Mesendoderm (in vitro differentiated cells): ENCODE measurements around the gene FAM25G.
A peak's percentile ranks its signal among the peaks of the same experiment; 100 is the strongest.

Experiments used
- DNase-seq: peaks from one replicate; pipeline ENCODE4 v3.0.0; 2013
- H2AK5ac ChIP-seq: 2 replicates; pipeline ENCODE4 v1.6.1; 2013; ENCODE audit warnings: low read length, inconsistent platforms
- H2BK120ac ChIP-seq: 2 replicates; pipeline ENCODE4 v1.6.1; 2013; ENCODE audit warnings: low read depth, mild to moderate bottlenecking, low read length, moderate library complexity, mixed read lengths
- H2BK15ac ChIP-seq: replicated peaks from 2 replicates; pipeline ENCODE4 v1.6.1; 2013; ENCODE audit warnings: low read depth, mild to moderate bottlenecking, moderate library complexity
- H2BK5ac ChIP-seq: 2 replicates; pipeline ENCODE4 v1.6.1; 2013; ENCODE audit warnings: low read length, inconsistent platforms
- H3K18ac ChIP-seq: 2 replicates; pipeline ENCODE4 v1.6.1; 2013; ENCODE audit warnings: mild to moderate bottlenecking, low read length, mixed read lengths
- H3K23ac ChIP-seq: one replicate; pipeline ENCODE4 v1.6.1; 2013; ENCODE audit warnings: low read length
- H3K27ac ChIP-seq: 2 replicates; pipeline ENCODE4 v1.5.1; 2013; ENCODE audit warnings: low read depth, mild to moderate bottlenecking, inconsistent platforms, low read length, moderate library complexity
- H3K27me3 ChIP-seq: 2 replicates; pipeline ENCODE4 v1.6.1; 2013; ENCODE audit warnings: low read length, control low read depth, mild to moderate bottlenecking, inconsistent platforms; ENCODE audit not compliant: insufficient read depth, poor library complexity
- H3K36me3 ChIP-seq: 2 replicates; pipeline ENCODE4 v1.6.1; 2013; ENCODE audit warnings: low read length, inconsistent platforms; ENCODE audit not compliant: control insufficient read depth, insufficient read depth
- H3K4ac ChIP-seq: one replicate; pipeline ENCODE4 v1.6.1; 2013; ENCODE audit warnings: low read depth, mild to moderate bottlenecking, low read length, moderate library complexity
- H3K4me1 ChIP-seq: 2 replicates; pipeline ENCODE4 v1.6.1; 2013; ENCODE audit warnings: low read depth, low read length, inconsistent platforms; ENCODE audit not compliant: control insufficient read depth
- H3K4me2 ChIP-seq: 2 replicates; pipeline ENCODE4 v1.6.1; 2013; ENCODE audit warnings: low read length
- H3K4me3 ChIP-seq: 2 replicates; pipeline ENCODE4 v1.5.1; 2013; ENCODE audit warnings: mild to moderate bottlenecking, low read length
- H3K56ac ChIP-seq: one replicate; pipeline ENCODE4 v1.6.1; 2013; ENCODE audit warnings: low read length
- H3K79me1 ChIP-seq: 2 replicates; pipeline ENCODE4 v1.6.1; 2013; ENCODE audit warnings: low read length, inconsistent platforms
- H3K79me2 ChIP-seq: 2 replicates; pipeline ENCODE4 v1.6.1; 2013; ENCODE audit warnings: mild to moderate bottlenecking, low read length; ENCODE audit not compliant: control insufficient read depth, insufficient read depth
- H3K9ac ChIP-seq: 2 replicates; pipeline ENCODE4 v1.6.1; 2013; ENCODE audit warnings: low read length, inconsistent platforms
- H4K5ac ChIP-seq: one replicate; pipeline ENCODE4 v1.6.1; 2013; ENCODE audit warnings: low read length
- H4K8ac ChIP-seq: one replicate; pipeline ENCODE4 v1.6.1; 2013; ENCODE audit warnings: low read depth, mild to moderate bottlenecking, control low read depth, low read length, moderate library complexity
- WGBS: extraction: QIAGEN DNeasy Blood & Tissue Kit; methylation state at CpG from one replicate; pipeline ENCODE4 v1.1.7; 2013; ENCODE audit warnings: low lambda C conversion rate, missing lambda C conversion rate; ENCODE audit not compliant: insufficient coverage; ENCODE audit errors: extremely low coverage; 5-methylcytosine and 5-hydroxymethylcytosine counted together

FAM25G gene

DNA sequence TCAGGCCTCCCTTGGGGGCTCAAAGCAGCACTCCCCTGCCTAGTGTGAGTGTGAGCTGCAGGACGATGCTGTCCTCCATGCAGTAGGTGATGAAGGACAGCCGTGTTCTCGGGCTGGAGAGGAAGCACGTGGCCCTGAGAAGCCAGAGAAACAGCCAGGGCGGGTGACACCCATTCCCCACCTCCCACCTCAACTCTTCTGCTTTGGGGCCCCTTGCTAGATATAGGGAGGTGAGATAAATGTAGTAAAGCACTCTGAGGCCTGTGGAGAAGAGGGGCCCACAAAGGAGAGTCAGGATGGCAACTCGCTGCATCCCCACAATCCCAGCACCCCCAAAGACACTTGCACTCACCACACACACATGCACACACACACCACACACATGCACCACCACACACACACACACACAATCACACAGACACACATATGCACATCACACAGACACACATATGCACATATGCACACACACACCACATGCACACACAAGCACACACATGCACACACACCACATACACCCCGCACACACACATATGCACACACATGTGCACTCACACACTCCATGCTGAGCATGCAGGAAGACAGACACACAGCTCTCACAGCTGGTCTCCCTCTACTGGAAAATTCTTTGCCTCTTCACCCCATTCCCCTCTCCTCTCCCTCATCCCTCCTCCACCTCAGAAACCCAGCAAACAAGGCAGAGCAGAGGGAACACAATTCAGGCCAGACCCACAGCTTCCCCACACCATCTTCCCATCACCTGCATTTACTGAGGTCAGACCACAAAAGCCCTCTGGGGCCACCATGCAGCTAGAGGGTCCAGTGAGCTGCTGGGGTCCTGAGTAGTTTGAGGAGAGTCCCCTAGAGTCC lies 38.1 kb downstream of the FAM25G start:
- no peaks in the 10 kb centered on the region for H3K79me1 ChIP-seq
- H3K4me1 ChIP-seq, result no peaks in the 10 kb centered on the region
- H3K4me2 ChIP-seq, result no peak overlapping the region
- no CpG with 5 or more reads among the region's 7 CpGs for WGBS
- no peak overlapping the region for H2BK120ac ChIP-seq
- no peak overlapping the region for H3K9ac ChIP-seq
- H4K5ac ChIP-seq, result no peak overlapping the region
- no peak overlapping the region for H3K27ac ChIP-seq
- H3K27me3 ChIP-seq, result no peaks in the 10 kb centered on the region
- H2AK5ac ChIP-seq, result no peak overlapping the region
- H3K4me3 ChIP-seq, result no peak overlapping the region
- H3K79me2 ChIP-seq, result no peaks in the 10 kb centered on the region
- H2BK5ac ChIP-seq, result no peak overlapping the region
- H3K4ac ChIP-seq, result no peak overlapping the region
- no peak overlapping the region for H4K8ac ChIP-seq
- no peak overlapping the region for H2BK15ac ChIP-seq
- no peak overlapping the region for H3K23ac ChIP-seq
- no peak overlapping the region for H3K18ac ChIP-seq
- peak overlapping the region; percentile 42 for H3K56ac ChIP-seq
- DNase-seq, result no peak
- H3K36me3 ChIP-seq, result no peaks in the 10 kb centered on the region

DNA sequence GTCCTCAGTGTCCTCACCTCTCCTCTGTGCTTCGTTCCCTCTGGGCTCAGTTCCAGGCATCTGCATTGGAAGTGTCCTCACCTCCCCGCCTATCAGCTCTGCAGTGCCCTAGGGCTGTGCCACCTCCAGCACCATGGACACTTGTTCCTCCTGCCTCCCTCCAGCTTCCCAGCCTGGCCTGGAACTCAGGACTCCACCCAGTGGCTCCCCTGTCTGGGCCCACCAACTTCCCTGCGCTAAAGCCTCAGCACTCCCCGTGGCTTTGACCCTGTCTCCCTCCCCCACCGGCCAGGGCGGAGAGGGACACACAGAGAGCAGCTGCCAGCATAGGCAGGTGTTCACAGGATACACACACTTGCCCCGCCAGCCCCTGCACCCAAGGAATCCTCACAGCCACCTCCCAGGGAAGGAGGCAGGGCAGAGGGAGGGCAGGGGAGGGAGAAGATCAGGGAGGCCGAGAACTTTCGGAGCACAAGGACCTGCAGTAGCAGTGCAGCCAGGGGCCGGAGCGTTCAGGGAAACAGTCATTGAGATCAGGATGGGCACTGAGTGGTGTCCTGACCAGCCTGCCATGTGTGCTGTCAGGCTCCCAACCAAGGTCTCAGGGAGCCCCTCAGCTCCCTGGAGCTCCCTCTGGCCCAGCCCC lies 38.9 kb downstream of the FAM25G start:
- Histone ChIP-seq H2AK5ac (no peak overlapping the region), H3K4ac (no peak overlapping the region), H3K27me3 (no peaks in the 10 kb centered on the region), H4K5ac (no peak overlapping the region), H3K4me3 (no peak overlapping the region), H3K4me2 (no peak overlapping the region), H3K27ac (no peak overlapping the region), H2BK5ac (no peak overlapping the region), H4K8ac (no peak overlapping the region), H3K23ac (no peak overlapping the region), H3K4me1 (no peaks in the 10 kb centered on the region), H3K79me1 (no peaks in the 10 kb centered on the region), H3K18ac (no peak overlapping the region), H3K36me3 (no peaks in the 10 kb centered on the region), H3K9ac (no peak overlapping the region), H3K79me2 (no peaks in the 10 kb centered on the region), H3K56ac (peak overlapping the region; percentile 42), H2BK15ac (no peak overlapping the region), H2BK120ac (no peak overlapping the region)
- peak; percentile 28 for DNase-seq
- WGBS, result no CpG with 5 or more reads among the region's 11 CpGs

DNA sequence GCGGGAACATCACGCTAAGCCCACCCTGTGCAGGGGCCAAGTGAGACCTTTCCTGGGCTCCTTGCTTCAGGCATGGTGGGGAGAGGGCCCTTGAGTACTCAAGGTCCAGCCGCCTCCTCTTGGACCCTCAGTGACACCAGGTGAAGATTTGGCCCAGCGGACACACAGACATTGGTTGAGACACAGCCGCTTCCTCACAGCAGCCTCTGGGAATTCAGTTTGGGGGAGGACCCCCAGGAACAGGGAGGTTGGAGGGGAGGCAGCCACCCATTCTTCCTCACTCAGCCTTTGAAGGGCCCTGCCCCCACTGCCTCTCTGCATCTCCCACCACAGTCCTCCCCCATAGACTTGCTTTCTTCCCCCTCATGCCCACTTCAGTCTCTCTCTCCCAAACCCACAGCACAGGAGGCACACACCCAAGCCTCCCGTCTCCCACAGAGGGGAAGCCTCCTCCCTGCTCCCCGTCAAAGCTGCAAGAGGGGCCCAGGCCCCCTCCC lies 39.5 kb downstream of the FAM25G start:
- Histone ChIP-seq H2BK5ac (no peak overlapping the region), H4K8ac (no peak overlapping the region), H3K4me2 (no peak overlapping the region), H3K4me1 (no peaks in the 10 kb centered on the region), H3K27me3 (no peaks in the 10 kb centered on the region), H3K36me3 (no peaks in the 10 kb centered on the region), H3K27ac (no peak overlapping the region), H2AK5ac (no peak overlapping the region), H2BK120ac (no peak overlapping the region), H2BK15ac (no peak overlapping the region), H3K56ac (peak overlapping the region; percentile 42), H3K18ac (no peak overlapping the region), H3K9ac (no peak overlapping the region), H3K23ac (peak overlapping the region; percentile 24), H3K79me2 (no peaks in the 10 kb centered on the region), H3K4me3 (no peak overlapping the region), H4K5ac (no peak overlapping the region), H3K4ac (no peak overlapping the region), H3K79me1 (no peaks in the 10 kb centered on the region)
- DNase-seq, result no peak
- no CpG with 5 or more reads among the region's 7 CpGs for WGBS

DNA sequence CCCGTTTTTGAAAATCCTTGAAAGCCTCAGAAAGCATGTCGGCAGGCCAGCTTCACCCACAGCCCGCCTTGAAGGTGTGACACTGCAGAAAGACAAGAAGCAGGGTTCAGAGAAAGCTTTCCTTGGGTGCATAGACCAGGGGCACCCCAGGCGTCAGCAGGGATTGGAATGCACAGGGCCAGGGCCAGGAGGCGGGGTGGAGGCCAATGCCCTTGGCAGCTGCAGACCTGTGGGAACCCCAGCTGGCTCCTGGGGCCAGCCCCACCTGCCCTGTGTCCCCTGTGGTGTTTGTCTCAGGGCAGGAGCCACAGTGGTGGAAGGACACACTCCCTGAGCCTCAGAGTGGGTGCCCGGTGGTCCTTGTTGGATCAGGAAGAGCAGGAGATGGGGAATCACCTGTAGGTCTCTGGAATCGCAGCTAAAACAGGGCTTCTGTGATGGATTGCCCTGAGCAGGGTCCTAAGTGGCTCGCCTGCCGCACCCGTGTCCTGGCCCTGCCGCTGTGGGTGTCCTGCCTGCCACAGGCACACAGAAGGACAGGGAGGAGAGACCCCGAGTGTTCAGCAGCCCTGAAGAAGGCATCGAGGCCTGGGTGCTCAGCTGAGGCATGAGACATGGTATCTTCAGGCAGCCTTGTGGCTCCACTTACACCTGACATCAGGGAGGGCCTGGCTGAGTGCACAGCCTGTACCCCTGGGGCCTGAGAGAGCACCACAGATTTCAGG lies 40.1 kb downstream of the FAM25G start:
- no CpG with 5 or more reads among the region's 13 CpGs for WGBS
- no peak overlapping the region for H2BK15ac ChIP-seq

DNA sequence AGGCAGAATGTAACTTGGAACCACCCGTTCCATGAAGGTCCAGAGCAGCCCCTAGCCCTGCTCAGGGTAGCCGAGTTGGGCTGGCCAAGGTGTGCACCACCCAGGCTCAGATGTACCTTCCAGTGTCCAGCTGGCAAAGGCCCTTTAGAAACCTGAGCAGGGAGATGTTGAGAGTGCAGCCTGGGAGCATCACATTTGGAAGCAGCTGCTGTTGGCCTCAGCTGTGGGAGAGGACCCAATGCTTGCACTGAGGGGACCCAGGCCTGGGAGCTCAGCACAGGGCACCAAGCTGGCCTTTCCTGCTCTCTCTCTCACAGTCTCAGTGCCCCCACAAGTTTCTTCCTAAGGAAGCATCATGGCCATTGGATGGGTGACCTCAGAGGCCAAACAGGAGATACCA lies 41.1 kb downstream of the FAM25G start:
- Histone ChIP-seq H3K4me1 (no peaks in the 10 kb centered on the region), H2BK120ac (no peak overlapping the region), H3K56ac (no peak overlapping the region), H3K4ac (no peak overlapping the region), H3K4me2 (no peak overlapping the region), H2BK5ac (no peak overlapping the region), H3K4me3 (no peak overlapping the region), H3K9ac (no peak overlapping the region), H4K5ac (no peak overlapping the region), H3K18ac (no peak overlapping the region), H3K79me2 (no peaks in the 10 kb centered on the region), H3K27me3 (no peaks in the 10 kb centered on the region), H3K23ac (no peak overlapping the region), H3K27ac (no peak overlapping the region), H3K79me1 (no peaks in the 10 kb centered on the region), H2BK15ac (no peak overlapping the region), H2AK5ac (no peak overlapping the region), H4K8ac (no peak overlapping the region), H3K36me3 (no peaks in the 10 kb centered on the region)
- WGBS, result no CpG with 5 or more reads among the region's 2 CpGs
- no peak for DNase-seq

More for the DNA sequence above, 40.1 kb downstream of the FAM25G start:
- Histone ChIP-seq H3K79me2 (no peaks in the 10 kb centered on the region), H3K27me3 (no peaks in the 10 kb centered on the region), H3K4me2 (no peak overlapping the region), H3K56ac (no peak overlapping the region), H2BK120ac (no peak overlapping the region), H3K18ac (no peak overlapping the region), H3K4me1 (no peaks in the 10 kb centered on the region), H3K9ac (no peak overlapping the region), H3K79me1 (no peaks in the 10 kb centered on the region), H3K27ac (no peak overlapping the region), H3K23ac (peak overlapping the region; percentile 24), H3K4me3 (no peak overlapping the region), H4K8ac (no peak overlapping the region), H2BK5ac (no peak overlapping the region), H3K4ac (no peak overlapping the region), H3K36me3 (no peaks in the 10 kb centered on the region), H4K5ac (no peak overlapping the region), H2AK5ac (no peak overlapping the region)
- DNase-seq, result no peak
